ENCODE data around the gene CHN2.
"Not testable (repeated sequence)": the region's sequence is repeated elsewhere in the genome, so short reads cannot be mapped to it uniquely, and the experiment has no call there.

The CHN2 gene

DNA sequence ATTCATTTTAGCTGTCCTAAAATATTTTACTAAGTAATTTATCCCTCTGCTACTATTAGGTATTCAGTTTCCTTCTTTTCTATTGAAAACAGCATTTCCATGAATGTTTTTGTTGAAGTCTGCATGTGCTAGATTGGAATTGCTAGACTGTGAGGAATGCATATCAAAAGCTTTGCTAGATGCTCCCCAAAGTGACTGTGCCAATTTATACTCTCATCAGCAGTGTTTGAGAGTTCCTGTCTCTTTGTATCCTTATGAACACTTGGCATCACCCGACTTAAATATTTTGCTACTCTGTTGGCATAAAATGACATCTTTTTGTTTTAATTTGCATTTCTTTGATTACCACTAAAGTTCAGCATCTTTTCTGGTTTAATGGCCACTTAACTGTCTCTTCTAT is 324.0 kb downstream of the CHN2 start:
- H3K4me3 ChIP-seq (ENCODE audit: low read depth, low read length): no peak overlapping the region
- TF ChIP-seq, protein P1, sequence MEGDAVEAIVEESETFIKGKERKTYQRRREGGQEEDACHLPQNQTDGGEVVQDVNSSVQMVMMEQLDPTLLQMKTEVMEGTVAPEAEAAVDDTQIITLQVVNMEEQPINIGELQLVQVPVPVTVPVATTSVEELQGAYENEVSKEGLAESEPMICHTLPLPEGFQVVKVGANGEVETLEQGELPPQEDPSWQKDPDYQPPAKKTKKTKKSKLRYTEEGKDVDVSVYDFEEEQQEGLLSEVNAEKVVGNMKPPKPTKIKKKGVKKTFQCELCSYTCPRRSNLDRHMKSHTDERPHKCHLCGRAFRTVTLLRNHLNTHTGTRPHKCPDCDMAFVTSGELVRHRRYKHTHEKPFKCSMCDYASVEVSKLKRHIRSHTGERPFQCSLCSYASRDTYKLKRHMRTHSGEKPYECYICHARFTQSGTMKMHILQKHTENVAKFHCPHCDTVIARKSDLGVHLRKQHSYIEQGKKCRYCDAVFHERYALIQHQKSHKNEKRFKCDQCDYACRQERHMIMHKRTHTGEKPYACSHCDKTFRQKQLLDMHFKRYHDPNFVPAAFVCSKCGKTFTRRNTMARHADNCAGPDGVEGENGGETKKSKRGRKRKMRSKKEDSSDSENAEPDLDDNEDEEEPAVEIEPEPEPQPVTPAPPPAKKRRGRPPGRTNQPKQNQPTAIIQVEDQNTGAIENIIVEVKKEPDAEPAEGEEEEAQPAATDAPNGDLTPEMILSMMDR (IDR thresholded peaks at IDR 0.05; ENCODE audit: low read depth, low read length): no peak

DNA sequence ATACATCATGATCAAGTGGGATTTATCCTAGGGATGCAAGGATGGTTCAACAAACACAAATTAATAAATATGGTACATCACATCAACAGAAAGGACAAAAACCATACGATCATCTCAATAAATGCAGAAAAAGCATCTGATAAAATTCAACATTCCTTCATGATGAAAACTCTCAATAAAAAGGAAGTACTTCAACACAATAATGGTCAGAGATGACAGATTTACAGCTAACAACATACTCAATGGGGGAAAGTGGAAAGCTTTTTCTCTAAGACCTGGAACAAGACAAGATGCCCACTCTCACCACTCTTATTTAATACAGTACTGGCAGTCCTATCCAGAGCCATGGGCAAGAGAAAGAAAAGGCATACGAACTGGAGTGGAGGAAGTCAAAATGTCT is 329.2 kb downstream of the CHN2 start:
- TF ChIP-seq, protein P1 (IDR thresholded peaks at IDR 0.05; ENCODE audit: low read depth, low read length): no peak
- no peak overlapping the region for H3K4me3 ChIP-seq (ENCODE audit: low read depth, low read length)

DNA sequence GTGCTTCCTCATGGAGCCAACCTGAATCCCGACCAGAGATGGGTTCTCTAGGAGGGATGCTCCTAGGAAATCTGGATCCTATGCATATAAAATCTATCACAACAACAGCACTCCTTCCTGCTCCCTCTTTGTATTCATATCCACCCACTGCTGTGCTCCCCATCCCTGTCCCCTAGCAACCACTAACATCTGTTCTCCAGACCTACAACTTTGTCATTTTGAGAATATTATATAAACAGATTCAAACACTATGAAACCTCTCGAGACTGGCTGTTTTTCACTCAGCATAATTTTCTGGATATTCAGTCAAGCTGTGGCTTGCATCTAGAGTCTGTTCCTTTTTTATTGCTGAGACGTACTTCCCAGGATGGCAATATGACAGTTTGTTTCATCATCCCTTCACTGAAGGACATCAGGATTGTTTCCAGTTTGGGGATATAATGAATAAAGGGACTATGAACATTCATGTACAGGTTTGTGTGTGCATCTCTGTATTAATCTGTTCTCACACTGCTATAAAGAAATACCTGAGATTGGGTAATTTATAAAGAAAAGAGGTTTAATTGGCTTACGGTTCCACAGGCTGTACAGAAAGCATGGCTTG is 333.0 kb downstream of the CHN2 start:
- TF ChIP-seq, protein P1 (IDR thresholded peaks at IDR 0.05; ENCODE audit: low read depth, low read length): no peak
- no peak overlapping the region for H3K4me3 ChIP-seq (ENCODE audit: low read depth, low read length)

DNA sequence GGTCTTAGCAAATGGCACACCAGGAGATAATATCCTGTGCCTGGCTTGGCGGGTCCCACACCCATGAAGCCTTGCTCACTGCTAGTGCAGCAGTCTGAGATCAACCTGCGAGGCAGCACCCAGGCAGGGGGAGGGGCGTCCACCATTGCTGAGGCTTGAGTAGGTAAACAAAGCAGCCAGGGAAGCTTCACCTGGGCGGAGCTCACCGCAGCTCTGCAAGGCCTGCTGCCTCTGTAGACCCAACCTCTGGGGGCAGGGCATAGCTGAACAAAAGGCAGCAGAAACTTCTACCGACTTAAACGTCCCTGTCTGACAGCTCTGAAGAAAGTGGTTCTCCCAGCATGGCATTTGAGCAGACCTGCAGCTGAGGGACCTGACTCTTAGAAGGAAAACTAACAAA is 334.0 kb downstream of the CHN2 start:
- not testable (repeated sequence) for H3K4me3 ChIP-seq (ENCODE audit: low read depth, low read length)
